Measurements from ENCODE around the gene EGR2.

EGR2 gene

GRCh38 chr10:62817766-62818425 lies 1.7 kb upstream of the EGR2 start:
- peak; percentile 59 for DNase-seq

- peak; percentile 21 for DNase-seq
Measured at GRCh38 chr10:62817121-62817765, 1.1 kb upstream of the EGR2 start.

- DNase-seq: no peak
Measured at GRCh38 chr10:62816076-62816330, 163 bp downstream of the EGR2 start.

- no peak for DNase-seq
Measured at GRCh38 chr10:62815381-62816075, 638 bp downstream of the EGR2 start.

GRCh38 chr10:62814756-62815380 lies 1.3 kb downstream of the EGR2 start:
- no peak for DNase-seq

- DNase-seq: no peak
Measured at GRCh38 chr10:62813981-62814380, 2.2 kb downstream of the EGR2 start.

- DNase-seq: no peak
Measured at GRCh38 chr10:62813453-62813852, 2.7 kb downstream of the EGR2 start.

- DNase-seq: no peak
Measured at GRCh38 chr10:62812672-62813439, 3.3 kb downstream of the EGR2 start.

GRCh38 chr10:62811159-62811875 lies 4.8 kb downstream of the EGR2 start:
- DNase-seq: no peak

GRCh38 chr10:62810156-62810902 lies 5.8 kb downstream of the EGR2 start:
- peak; percentile 23 for DNase-seq

GRCh38 chr10:62806251-62806650 lies 9.9 kb downstream of the EGR2 start:
- DNase-seq: peak; percentile 41

- DNase-seq: peak; percentile 24
Measured at GRCh38 chr10:62805231-62806099, 10.7 kb downstream of the EGR2 start.

- peak; percentile 80 for DNase-seq
Measured at GRCh38 chr10:62804356-62805230, 11.6 kb downstream of the EGR2 start, which contains the start of gene ADO. Gene ADO, plus strand, starts transcription at chr10:62804720. Its CDS starts 340 bp downstream, at chr10:62805060.

- DNase-seq: no peak
Measured at GRCh38 chr10:62803724-62804355, 12.3 kb downstream of the EGR2 start.

- no peak for DNase-seq
Measured at GRCh38 chr10:62801871-62802270, 14.3 kb downstream of the EGR2 start.

GRCh38 chr10:62796896-62797295 lies 19.3 kb downstream of the EGR2 start:
- no peak for DNase-seq

GRCh38 chr10:62795762-62796161 lies 20.4 kb downstream of the EGR2 start:
- no peak for DNase-seq

- DNase-seq: no peak
Measured at GRCh38 chr10:62795100-62795499, 21.1 kb downstream of the EGR2 start.

- peak; percentile 48 for DNase-seq
Measured at GRCh38 chr10:62794306-62794705, 21.9 kb downstream of the EGR2 start.

All from fibroblast of upper back skin (primary cell).